OCI-LY7 (cell line): ENCODE measurements around the gene STAT5A. TPM values are rescaled to one million over a fixed set of nuclear protein-coding genes. Genes with fewer than 3 reads are reported as not detected.

Experiments
- BruUV-seq: library from RNA; stranded (reverse); fragments of 400-500 nt; replicated peaks from 2 replicates; lab custom pipeline; 2021; lab: Mats Ljungman, UMichigan
- CTCF ChIA-PET: fragments of 300-600 bp; sonication (Branson Sonifier 250); formaldehyde crosslinking; loops from one replicate; lab custom pipeline; 2022; ENCODE audit warnings: antibody characterized with exemption; ENCODE audit not compliant: unreplicated experiment; lab: Charles Lee
- POLR2A ChIA-PET: fragments of 300-600 bp; sonication (Branson Sonifier 250); formaldehyde crosslinking; loops from one replicate; lab custom pipeline; 2022; ENCODE audit warnings: antibody characterized with exemption; lab: Charles Lee
- DNase-seq: peaks from one replicate; pipeline ENCODE4 v3.0.0-alpha.2; 2015; ENCODE audit warnings: low spot score
- H2AFZ ChIP-seq: fragments of 200-600 bp; sonication (generic), shearing (Covaris generic); 2 replicates; pipeline ENCODE4 v1.6.1; 2014; ENCODE audit warnings: mild to moderate bottlenecking, antibody characterized with exemption, low read length, moderate library complexity
- H3K27ac ChIP-seq: fragments of 200-600 bp; sonication (generic); 2 replicates; pipeline ENCODE4 v1.5.1; 2014; ENCODE audit warnings: mixed run types, low read depth, mild to moderate bottlenecking, moderate library complexity, low read length, inconsistent platforms; ENCODE audit not compliant: poor library complexity, severe bottlenecking
- H3K36me3 ChIP-seq: fragments of 200-600 bp; sonication (generic); 2 replicates; pipeline ENCODE4 v1.6.1; 2014; ENCODE audit warnings: mild to moderate bottlenecking, antibody characterized with exemption, low read length, moderate library complexity, mixed read lengths; ENCODE audit not compliant: insufficient read depth
- H3K4me1 ChIP-seq: fragments of 200-600 bp; sonication (generic); 2 replicates; pipeline ENCODE4 v1.5.1; 2014; ENCODE audit warnings: mild to moderate bottlenecking, low read length; ENCODE audit not compliant: insufficient read depth, poor library complexity, severe bottlenecking
- H3K4me2 ChIP-seq: fragments of 200-600 bp; sonication (generic); 2 replicates; pipeline ENCODE4 v1.6.1; 2014; ENCODE audit warnings: mild to moderate bottlenecking, low read length
- H3K4me3 ChIP-seq: fragments of 200-600 bp; sonication (generic); 2 replicates; pipeline ENCODE4 v1.5.1; 2014; ENCODE audit warnings: mild to moderate bottlenecking, low read depth, low read length; ENCODE audit not compliant: poor library complexity, severe bottlenecking
- H3K79me2 ChIP-seq: fragments of 200-600 bp; sonication (generic); 2 replicates; pipeline ENCODE4 v1.6.1; 2016; ENCODE audit warnings: low read depth, mild to moderate bottlenecking, low read length, moderate library complexity, mixed read lengths; ENCODE audit not compliant: insufficient read depth
- H3K9me2 ChIP-seq: fragments of 200-600 bp; sonication (generic); 2 replicates; pipeline ENCODE4 v1.6.1; 2016; ENCODE audit warnings: mild to moderate bottlenecking, low read length, mixed read lengths; ENCODE audit not compliant: insufficient read depth
- H3K9me3 ChIP-seq: fragments of 200-600 bp; sonication (generic); 2 replicates; pipeline ENCODE4 v1.6.1; 2014; ENCODE audit warnings: mild to moderate bottlenecking, mixed run types, low read length, mixed read lengths
- H4K20me1 ChIP-seq: fragments of 200-600 bp; sonication (generic); 2 replicates; pipeline ENCODE4 v1.6.1; 2014; ENCODE audit warnings: mild to moderate bottlenecking, antibody characterized with exemption, low read length, moderate library complexity, mixed read lengths; ENCODE audit not compliant: insufficient read depth
- EZH2phosphoT487 ChIP-seq: fragments of 200-600 bp; sonication (generic); IDR thresholded peaks from 2 replicates; pipeline ENCODE4 v1.6.1; 2018; ENCODE audit warnings: low read depth, borderline replicate concordance, mild to moderate bottlenecking, mixed run types, antibody characterized with exemption, low read length, moderate library complexity, mixed read lengths
- intact Hi-C: fragments of 100-400 bp; cut with micrococcal nuclease; formaldehyde crosslinking; loops from one replicate; pipeline ENCODE4 v1.10.0; 2022; ENCODE audit not compliant: unreplicated experiment
- total RNA-seq, 2 experiments: library from RNA; depleted of rRNA in 1 of 2; stranded (reverse); fragments of >200 nt in 1 of 2; shearing (Covaris generic) in 1 of 2; gene quantifications; 2 replicates each; pipeline ENCODE4 v1.2.3, GENCODE V29; 2014 to 2022
- TF ChIP-seq, protein P1 (sequence below): fragments of 200-600 bp; sonication (generic); conservative IDR thresholded peaks from 2 replicates; pipeline ENCODE4 v1.5.1; 2014; ENCODE audit warnings: mild to moderate bottlenecking, antibody characterized with exemption, low read length, moderate library complexity, mixed read lengths

Gene STAT5A
- total RNA-seq, 2 experiments from 2014 or later, result 1.9 to 7.9 TPM

DNA sequence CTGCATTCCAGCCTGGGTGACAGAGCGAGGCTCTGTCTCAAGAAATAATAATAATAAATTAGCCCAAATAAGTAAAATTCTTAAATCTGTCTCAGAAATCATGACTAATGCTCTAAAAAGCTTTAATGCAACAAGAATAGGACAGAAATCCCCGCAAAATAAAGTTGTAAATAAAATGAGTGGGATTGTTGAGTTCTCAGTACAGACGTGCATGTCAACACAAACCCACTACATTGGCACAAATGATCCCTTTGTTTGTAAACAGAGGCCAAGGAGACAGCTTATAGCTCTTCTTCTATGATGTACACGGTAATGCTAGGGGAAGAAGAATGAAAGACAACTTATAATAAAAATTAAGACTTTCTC, 18.1 kb upstream of the STAT5A start:
- CTCF ChIA-PET, result no interaction called here
- Histone ChIP-seq H3K36me3 (no peaks in the 10 kb centered on the region), H2AFZ (no peak overlapping the region), H3K4me1 (peaks cover 38% of the 10 kb centered on the region), H3K4me2 (no peak overlapping the region), H3K9me3 (no peaks in the 10 kb centered on the region), H3K9me2 (no peaks in the 10 kb centered on the region), H3K4me3 (no peak overlapping the region), H3K79me2 (peaks cover 44% of the 10 kb centered on the region; the same call in 1 of the 2 replicates), H4K20me1 (peaks cover 23% of the 10 kb centered on the region; the same call in 1 of the 2 replicates), H3K27ac (no peak overlapping the region)
- TF ChIP-seq EZH2phosphoT487, result no peak
- TF ChIP-seq, protein P1, sequence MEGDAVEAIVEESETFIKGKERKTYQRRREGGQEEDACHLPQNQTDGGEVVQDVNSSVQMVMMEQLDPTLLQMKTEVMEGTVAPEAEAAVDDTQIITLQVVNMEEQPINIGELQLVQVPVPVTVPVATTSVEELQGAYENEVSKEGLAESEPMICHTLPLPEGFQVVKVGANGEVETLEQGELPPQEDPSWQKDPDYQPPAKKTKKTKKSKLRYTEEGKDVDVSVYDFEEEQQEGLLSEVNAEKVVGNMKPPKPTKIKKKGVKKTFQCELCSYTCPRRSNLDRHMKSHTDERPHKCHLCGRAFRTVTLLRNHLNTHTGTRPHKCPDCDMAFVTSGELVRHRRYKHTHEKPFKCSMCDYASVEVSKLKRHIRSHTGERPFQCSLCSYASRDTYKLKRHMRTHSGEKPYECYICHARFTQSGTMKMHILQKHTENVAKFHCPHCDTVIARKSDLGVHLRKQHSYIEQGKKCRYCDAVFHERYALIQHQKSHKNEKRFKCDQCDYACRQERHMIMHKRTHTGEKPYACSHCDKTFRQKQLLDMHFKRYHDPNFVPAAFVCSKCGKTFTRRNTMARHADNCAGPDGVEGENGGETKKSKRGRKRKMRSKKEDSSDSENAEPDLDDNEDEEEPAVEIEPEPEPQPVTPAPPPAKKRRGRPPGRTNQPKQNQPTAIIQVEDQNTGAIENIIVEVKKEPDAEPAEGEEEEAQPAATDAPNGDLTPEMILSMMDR, result no peak
- POLR2A ChIA-PET, result interaction anchor here (0.6 kb wide), 1 partner anchor 10 kb away, joined by 3 read pairs; no protein-coding TSS in a partner anchor
- no TSS peak for BruUV-seq
- DNase-seq, result no peak
- intact Hi-C loops, result loop anchor here (10.0 kb wide), 1 partner anchor 45 kb away; no protein-coding TSS in a partner anchor

DNA sequence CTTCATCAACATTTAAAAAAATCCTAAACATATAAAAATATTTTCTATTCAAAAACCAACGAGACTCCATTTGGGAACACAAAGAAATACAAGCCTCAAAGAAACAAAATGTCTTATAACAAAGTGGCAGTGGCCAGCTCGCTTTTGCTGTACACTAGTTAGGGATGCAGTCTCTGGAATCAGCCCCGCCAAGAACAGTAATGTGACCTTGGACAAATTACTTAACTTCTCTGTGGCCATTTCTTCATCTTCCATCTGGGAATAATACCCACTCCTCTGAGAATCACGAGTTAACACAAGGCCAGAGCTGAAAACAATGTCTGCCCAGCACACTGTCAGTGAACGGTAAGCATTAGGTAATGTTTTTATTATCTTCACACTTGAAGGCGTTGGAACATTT, 17.7 kb upstream of the STAT5A start:
- Histone ChIP-seq H3K79me2 (peaks cover 48% of the 10 kb centered on the region; the same call in 1 of the 2 replicates), H2AFZ (no peak overlapping the region), H3K9me3 (no peaks in the 10 kb centered on the region), H3K9me2 (no peaks in the 10 kb centered on the region), H3K36me3 (no peaks in the 10 kb centered on the region), H3K4me1 (peaks cover 39% of the 10 kb centered on the region), H3K27ac (no peak overlapping the region), H3K4me3 (no peak overlapping the region), H3K4me2 (no peak overlapping the region), H4K20me1 (peaks cover 23% of the 10 kb centered on the region; the same call in 1 of the 2 replicates)
- CTCF ChIA-PET, result no interaction called here
- intact Hi-C loops, result loop anchor here (10.0 kb wide), 1 partner anchor 46 kb away; no protein-coding TSS in a partner anchor
- no peak for DNase-seq
- BruUV-seq, result no TSS peak
- TF ChIP-seq, protein P1, result no peak
- no peak for TF ChIP-seq EZH2phosphoT487
- POLR2A ChIA-PET, result interaction anchor here (0.6 kb wide), 1 partner anchor 10 kb away, joined by 3 read pairs; no protein-coding TSS in a partner anchor

DNA sequence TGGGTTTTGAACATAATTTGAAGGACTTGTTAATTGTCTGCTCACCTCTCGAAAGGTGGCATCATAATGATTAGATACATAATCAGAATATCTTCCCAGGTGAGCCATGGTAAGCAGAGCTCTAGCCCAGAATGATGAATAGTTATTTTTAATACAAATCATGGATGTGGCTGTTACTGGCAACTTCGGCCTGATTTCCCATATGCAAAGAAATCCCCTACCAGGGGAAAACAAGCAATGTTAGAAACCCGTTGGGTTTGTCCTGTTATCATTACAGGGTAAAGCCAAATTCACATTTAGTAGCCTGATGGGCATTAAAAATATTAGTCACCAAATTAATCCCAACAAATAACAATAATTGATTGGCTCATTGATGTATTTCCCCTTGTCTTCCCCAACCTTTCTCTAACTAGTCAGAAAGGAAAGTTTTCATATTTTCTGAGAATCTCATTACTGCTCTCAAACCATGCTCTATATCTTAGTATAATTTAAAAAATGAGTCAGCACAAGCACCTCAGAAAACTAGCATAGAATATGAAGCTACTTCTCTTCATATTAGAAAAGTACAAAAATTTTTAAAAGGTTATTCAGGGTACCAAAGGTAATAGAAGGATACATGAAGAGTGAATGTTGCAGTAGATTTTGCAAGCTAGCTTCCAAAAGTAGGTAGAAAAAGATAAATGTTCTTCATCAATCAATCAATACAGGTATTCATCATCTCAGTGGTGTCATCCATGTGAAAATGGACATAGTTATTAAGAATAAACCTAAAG, 17.1 kb upstream of the STAT5A start:
- no peak for DNase-seq
- Histone ChIP-seq H3K9me3 (no peaks in the 10 kb centered on the region), H3K27ac (no peak overlapping the region), H3K4me2 (no peak overlapping the region), H3K36me3 (no peaks in the 10 kb centered on the region), H2AFZ (no peak overlapping the region), H4K20me1 (peaks cover 23% of the 10 kb centered on the region; the same call in 1 of the 2 replicates), H3K4me1 (peaks cover 39% of the 10 kb centered on the region), H3K79me2 (peaks cover 45% of the 10 kb centered on the region; the same call in 1 of the 2 replicates), H3K9me2 (no peaks in the 10 kb centered on the region), H3K4me3 (no peak overlapping the region)
- ChIA-PET POLR2A (interaction anchor here (0.6 kb wide), 1 partner anchor 11 kb away, joined by 3 read pairs; no protein-coding TSS in a partner anchor), CTCF (no interaction called here)
- intact Hi-C loops, result loop anchor here (10.0 kb wide), 1 partner anchor 46 kb away; no protein-coding TSS in a partner anchor
- TSS peak; percentile 8 for BruUV-seq
- TF ChIP-seq EZH2phosphoT487, result no peak
- TF ChIP-seq, protein P1, result no peak
